Measurements from ENCODE around the gene APBB3. TPM values are rescaled to one million over a fixed set of nuclear protein-coding genes. Genes with fewer than 3 reads are reported as not detected.

Gene APBB3
- total RNA-seq, 1 donor from 2014 or later = 15.1 TPM

- Mint-ChIP-seq H3K4me1 (ENCODE audit: low read depth) (peaks cover 32% of the 10 kb centered on the region), H3K36me3 (ENCODE audit: low read depth) (peaks cover 32% of the 10 kb centered on the region), H3K9me3 (no peaks in the 10 kb centered on the region), H3K27ac (peak overlapping the region; percentile 65), H3K27me3 (ENCODE audit: low read depth) (no peaks in the 10 kb centered on the region), H3K4me3 (ENCODE audit: low read depth) (no peak overlapping the region)
- DNase-seq (ENCODE audit: low spot score) = no peak
- intact Hi-C loops (cut with micrococcal nuclease) = no loop called here
Observed at GRCh38 chr5:140570058-140570457, 5.7 kb upstream of the APBB3 start.

GRCh38 chr5:140569197-140569596 is 4.8 kb upstream of the APBB3 start:
- Mint-ChIP-seq H3K36me3 (ENCODE audit: low read depth) (peaks cover 38% of the 10 kb centered on the region), H3K27ac (peak overlapping the region; percentile 87), H3K4me3 (ENCODE audit: low read depth) (peak overlapping the region; percentile 56), H3K4me1 (ENCODE audit: low read depth) (peaks cover 35% of the 10 kb centered on the region), H3K9me3 (no peaks in the 10 kb centered on the region), H3K27me3 (ENCODE audit: low read depth) (no peaks in the 10 kb centered on the region)
- no peak for DNase-seq (ENCODE audit: low spot score)
- intact Hi-C loops (cut with micrococcal nuclease) = no loop called here

DNA sequence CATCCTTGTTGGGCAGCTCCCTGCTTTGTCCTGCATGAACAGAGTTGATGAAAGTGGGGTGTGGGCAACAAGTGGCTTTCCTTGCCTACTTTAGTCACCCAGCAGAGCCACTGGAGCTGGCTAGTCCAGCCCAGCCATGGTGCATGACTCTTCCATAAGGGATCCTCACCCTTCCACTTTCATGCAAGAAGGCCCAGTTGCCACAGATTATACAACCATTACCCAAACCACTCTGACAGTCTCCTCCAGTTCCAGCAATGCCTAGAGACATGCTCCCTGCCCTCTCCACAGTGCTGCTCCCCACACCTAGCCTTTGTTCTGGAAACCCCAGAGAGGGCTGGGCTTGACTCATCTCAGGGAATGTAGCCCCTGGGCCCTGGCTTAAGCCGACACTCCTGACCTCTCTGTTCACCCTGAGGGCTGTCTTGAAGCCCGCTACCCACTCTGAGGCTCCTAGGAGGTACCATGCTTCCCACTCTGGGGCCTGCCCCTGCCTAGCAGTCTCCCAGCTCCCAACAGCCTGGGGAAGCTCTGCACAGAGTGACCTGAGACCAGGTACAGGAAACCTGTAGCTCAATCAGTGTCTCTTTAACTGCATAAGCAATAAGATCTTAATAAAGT is 4.2 kb upstream of the APBB3 start:
- DNase-seq (ENCODE audit: low spot score) = no peak

GRCh38 chr5:140567871-140568270 is 3.5 kb upstream of the APBB3 start:
- peak overlapping the region; percentile 26 for H3K4me3 Mint-ChIP-seq (ENCODE audit: low read depth)
- H3K36me3 Mint-ChIP-seq (ENCODE audit: low read depth) = peaks cover 38% of the 10 kb centered on the region
- peaks cover 38% of the 10 kb centered on the region for H3K4me1 Mint-ChIP-seq (ENCODE audit: low read depth)
- H3K27me3 Mint-ChIP-seq (ENCODE audit: low read depth) = no peaks in the 10 kb centered on the region
- H3K27ac Mint-ChIP-seq = no peak overlapping the region
- no peaks in the 10 kb centered on the region for H3K9me3 Mint-ChIP-seq
- intact Hi-C loops (cut with micrococcal nuclease) = no loop called here
- no peak for DNase-seq (ENCODE audit: low spot score)

More for the DNA sequence above, 4.2 kb upstream of the APBB3 start:
- peaks cover 38% of the 10 kb centered on the region for H3K36me3 Mint-ChIP-seq (ENCODE audit: low read depth)
- H3K4me1 Mint-ChIP-seq (ENCODE audit: low read depth) = peaks cover 38% of the 10 kb centered on the region
- H3K27me3 Mint-ChIP-seq (ENCODE audit: low read depth) = no peaks in the 10 kb centered on the region
- H3K27ac Mint-ChIP-seq = peak overlapping the region; percentile 87
- intact Hi-C loops (cut with micrococcal nuclease) = no loop called here
- H3K9me3 Mint-ChIP-seq = no peaks in the 10 kb centered on the region
- no peak overlapping the region for H3K4me3 Mint-ChIP-seq (ENCODE audit: low read depth)

DNA sequence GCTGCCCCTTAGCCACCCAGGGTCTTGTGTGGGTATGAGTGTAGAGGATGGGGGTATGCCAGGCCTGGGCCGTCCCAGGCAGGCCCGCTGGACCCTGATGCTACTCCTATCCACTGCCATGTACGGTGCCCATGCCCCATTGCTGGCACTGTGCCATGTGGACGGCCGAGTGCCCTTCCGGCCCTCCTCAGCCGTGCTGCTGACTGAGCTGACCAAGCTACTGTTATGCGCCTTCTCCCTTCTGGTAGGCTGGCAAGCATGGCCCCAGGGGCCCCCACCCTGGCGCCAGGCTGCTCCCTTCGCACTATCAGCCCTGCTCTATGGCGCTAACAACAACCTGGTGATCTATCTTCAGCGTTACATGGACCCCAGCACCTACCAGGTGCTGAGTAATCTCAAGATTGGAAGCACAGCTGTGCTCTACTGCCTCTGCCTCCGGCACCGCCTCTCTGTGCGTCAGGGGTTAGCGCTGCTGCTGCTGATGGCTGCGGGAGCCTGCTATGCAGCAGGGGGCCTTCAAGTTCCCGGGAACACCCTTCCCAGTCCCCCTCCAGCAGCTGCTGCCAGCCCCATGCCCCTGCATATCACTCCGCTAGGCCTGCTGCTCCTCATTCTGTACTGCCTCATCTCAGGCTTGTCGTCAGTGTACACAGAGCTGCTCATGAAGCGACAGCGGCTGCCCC is 2.9 kb upstream of the APBB3 start:
- H3K4me3 Mint-ChIP-seq (ENCODE audit: low read depth) = peak overlapping the region; percentile 26
- intact Hi-C loops (cut with micrococcal nuclease) = no loop called here
- H3K4me1 Mint-ChIP-seq (ENCODE audit: low read depth) = peaks cover 41% of the 10 kb centered on the region
- no peaks in the 10 kb centered on the region for H3K27me3 Mint-ChIP-seq (ENCODE audit: low read depth)
- H3K9me3 Mint-ChIP-seq = no peaks in the 10 kb centered on the region
- H3K36me3 Mint-ChIP-seq (ENCODE audit: low read depth) = peaks cover 38% of the 10 kb centered on the region
- no peak for DNase-seq (ENCODE audit: low spot score)
- no peak overlapping the region for H3K27ac Mint-ChIP-seq

DNA sequence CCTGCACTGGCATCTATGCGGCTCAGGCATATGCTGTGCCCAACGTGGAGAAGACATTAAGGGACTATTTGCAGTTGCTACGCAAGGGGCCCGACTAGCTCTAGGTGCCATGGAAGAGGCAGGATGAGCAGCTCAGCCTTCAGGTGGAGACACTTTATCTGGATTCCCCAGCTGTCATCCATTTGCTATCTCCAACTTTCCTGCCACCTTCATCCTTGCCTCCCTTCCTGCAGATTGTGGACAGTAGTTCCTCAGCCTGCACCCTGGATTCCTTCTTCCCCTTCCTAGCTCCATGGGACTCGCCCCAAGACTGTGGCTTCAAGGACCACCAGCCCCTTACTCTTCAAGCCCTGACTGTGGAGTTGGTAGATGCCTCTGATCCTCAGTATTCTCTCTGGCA is 2.3 kb upstream of the APBB3 start:
- peaks cover 41% of the 10 kb centered on the region for H3K4me1 Mint-ChIP-seq (ENCODE audit: low read depth)
- DNase-seq (ENCODE audit: low spot score) = no peak
- peaks cover 38% of the 10 kb centered on the region for H3K36me3 Mint-ChIP-seq (ENCODE audit: low read depth)
- H3K27ac Mint-ChIP-seq = no peak overlapping the region
- intact Hi-C loops (cut with micrococcal nuclease) = no loop called here
- peak overlapping the region; percentile 35 for H3K4me3 Mint-ChIP-seq (ENCODE audit: low read depth)
- no peaks in the 10 kb centered on the region for H3K27me3 Mint-ChIP-seq (ENCODE audit: low read depth)
- no peaks in the 10 kb centered on the region for H3K9me3 Mint-ChIP-seq

- H3K4me3 Mint-ChIP-seq (ENCODE audit: low read depth) = peak overlapping the region; percentile 96
- DNase-seq (ENCODE audit: low spot score) = no peak
- peak overlapping the region; percentile 95 for H3K27ac Mint-ChIP-seq
- H3K27me3 Mint-ChIP-seq (ENCODE audit: low read depth) = no peaks in the 10 kb centered on the region
- peaks cover 42% of the 10 kb centered on the region for H3K36me3 Mint-ChIP-seq (ENCODE audit: low read depth)
- peaks cover 41% of the 10 kb centered on the region for H3K4me1 Mint-ChIP-seq (ENCODE audit: low read depth)
- intact Hi-C loops (cut with micrococcal nuclease) = no loop called here
- H3K9me3 Mint-ChIP-seq = no peaks in the 10 kb centered on the region
Observed at GRCh38 chr5:140565780-140566095, 1.3 kb upstream of the APBB3 start.

- H3K27me3 Mint-ChIP-seq (ENCODE audit: low read depth) = no peaks in the 10 kb centered on the region
- no peaks in the 10 kb centered on the region for H3K9me3 Mint-ChIP-seq
- H3K4me3 Mint-ChIP-seq (ENCODE audit: low read depth) = peak overlapping the region; percentile 96
- peak overlapping the region; percentile 95 for H3K27ac Mint-ChIP-seq
- intact Hi-C loops (cut with micrococcal nuclease) = no loop called here
- peaks cover 38% of the 10 kb centered on the region for H3K4me1 Mint-ChIP-seq (ENCODE audit: low read depth)
- no peak for DNase-seq (ENCODE audit: low spot score)
- H3K36me3 Mint-ChIP-seq (ENCODE audit: low read depth) = peaks cover 42% of the 10 kb centered on the region
Observed at GRCh38 chr5:140565024-140565779, 804 bp upstream of the APBB3 start.

DNA sequence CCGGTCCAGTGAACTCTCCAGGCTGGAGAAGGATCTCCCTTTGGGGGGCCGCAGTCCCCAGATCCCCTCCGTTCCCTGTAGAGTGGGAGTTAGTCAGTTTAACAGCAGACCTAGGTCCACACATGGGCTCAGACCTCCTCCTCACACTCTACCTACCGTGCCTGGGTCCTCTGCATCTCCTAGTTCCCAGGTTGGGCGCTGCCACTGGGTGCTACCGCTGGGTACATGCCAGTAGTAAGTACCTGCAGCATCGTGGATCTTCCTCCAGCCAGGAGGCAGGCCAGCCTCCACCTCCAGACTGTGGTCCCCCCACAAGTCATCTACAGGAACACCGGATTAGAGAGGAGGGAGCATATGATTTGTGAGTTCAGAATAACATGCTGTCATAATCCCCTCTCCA is 802 bp downstream of the APBB3 start:
- peak overlapping the region; percentile 96 for H3K4me3 Mint-ChIP-seq (ENCODE audit: low read depth)
- H3K9me3 Mint-ChIP-seq = no peaks in the 10 kb centered on the region
- peaks cover 37% of the 10 kb centered on the region for H3K36me3 Mint-ChIP-seq (ENCODE audit: low read depth)
- H3K27me3 Mint-ChIP-seq (ENCODE audit: low read depth) = no peaks in the 10 kb centered on the region
- intact Hi-C loops (cut with micrococcal nuclease) = no loop called here
- DNase-seq (ENCODE audit: low spot score) = no peak
- H3K4me1 Mint-ChIP-seq (ENCODE audit: low read depth) = peaks cover 25% of the 10 kb centered on the region
- H3K27ac Mint-ChIP-seq = peak overlapping the region; percentile 89

DNA sequence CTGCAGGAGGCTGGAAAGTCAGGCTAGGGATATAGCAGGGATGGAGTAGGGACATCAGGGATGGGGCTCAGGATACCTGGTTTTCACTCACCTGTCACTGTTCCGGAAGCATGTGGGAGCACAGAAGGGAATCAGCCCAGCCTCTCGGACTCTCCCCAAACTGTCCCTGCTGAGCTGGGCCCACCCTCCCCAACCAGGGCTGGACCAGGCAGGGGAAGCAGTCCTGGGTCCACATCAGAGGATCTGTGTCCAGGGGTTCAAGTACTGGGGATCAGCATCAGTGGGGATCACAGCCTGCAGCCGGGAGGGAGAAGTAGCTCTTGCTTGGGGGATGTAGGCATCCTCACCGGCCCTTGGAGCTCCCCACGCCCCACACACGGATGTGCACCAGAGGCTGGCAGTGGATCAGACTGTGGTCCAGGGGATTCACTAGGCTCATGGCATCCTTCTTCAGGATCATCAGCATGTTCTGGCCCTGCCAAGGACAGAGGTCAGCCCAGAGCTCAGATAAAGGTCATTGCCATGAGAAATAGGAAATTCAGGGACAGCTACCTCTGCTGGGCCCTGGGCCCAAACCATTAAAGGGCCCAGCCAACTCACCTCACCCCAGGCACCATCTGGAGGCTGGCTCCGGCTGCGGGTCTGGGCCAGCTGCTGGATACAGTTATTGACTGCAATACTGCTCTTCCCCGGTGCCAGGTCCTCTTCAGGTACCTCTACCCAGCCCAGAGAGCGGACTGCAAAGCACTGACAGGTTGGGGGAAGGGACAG is 2.5 kb downstream of the APBB3 start:
- peaks cover 29% of the 10 kb centered on the region for H3K4me1 Mint-ChIP-seq (ENCODE audit: low read depth)
- no peaks in the 10 kb centered on the region for H3K9me3 Mint-ChIP-seq
- no peak overlapping the region for H3K4me3 Mint-ChIP-seq (ENCODE audit: low read depth)
- DNase-seq (ENCODE audit: low spot score) = no peak
- H3K27me3 Mint-ChIP-seq (ENCODE audit: low read depth) = no peaks in the 10 kb centered on the region
- H3K27ac Mint-ChIP-seq = no peak overlapping the region
- intact Hi-C loops (cut with micrococcal nuclease) = no loop called here
- H3K36me3 Mint-ChIP-seq (ENCODE audit: low read depth) = peaks cover 28% of the 10 kb centered on the region

DNA sequence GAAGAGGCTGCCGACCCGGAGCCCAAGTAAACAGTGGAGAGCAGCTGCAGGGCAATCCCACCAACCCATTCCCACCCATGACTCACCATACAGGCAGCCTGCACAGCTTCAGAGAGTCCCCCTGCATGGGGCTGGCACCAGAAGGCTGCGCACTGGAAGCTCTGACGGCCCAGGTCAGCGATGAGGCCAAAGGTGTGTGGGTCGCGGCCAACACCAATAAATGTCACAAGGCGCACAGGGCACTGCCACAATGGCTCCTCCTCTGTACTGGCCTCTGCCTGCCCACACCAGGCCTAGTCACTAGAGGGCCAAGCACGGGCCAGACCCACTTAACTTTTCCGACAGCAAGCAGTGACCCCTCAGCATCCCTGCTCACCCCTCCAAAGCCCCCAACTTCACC is 4.2 kb downstream of the APBB3 start:
- no peaks in the 10 kb centered on the region for H3K9me3 Mint-ChIP-seq
- intact Hi-C loops (cut with micrococcal nuclease) = no loop called here
- H3K4me1 Mint-ChIP-seq (ENCODE audit: low read depth) = peaks cover 31% of the 10 kb centered on the region
- no peak overlapping the region for H3K4me3 Mint-ChIP-seq (ENCODE audit: low read depth)
- no peak overlapping the region for H3K27ac Mint-ChIP-seq
- no peak for DNase-seq (ENCODE audit: low spot score)
- no peaks in the 10 kb centered on the region for H3K27me3 Mint-ChIP-seq (ENCODE audit: low read depth)
- peaks cover 30% of the 10 kb centered on the region for H3K36me3 Mint-ChIP-seq (ENCODE audit: low read depth)

GRCh38 chr5:140558542-140558941 is 5.9 kb downstream of the APBB3 start:
- intact Hi-C loops (cut with micrococcal nuclease) = no loop called here
- H3K36me3 Mint-ChIP-seq (ENCODE audit: low read depth) = peaks cover 32% of the 10 kb centered on the region
- no peaks in the 10 kb centered on the region for H3K27me3 Mint-ChIP-seq (ENCODE audit: low read depth)
- no peaks in the 10 kb centered on the region for H3K9me3 Mint-ChIP-seq
- no peak for DNase-seq (ENCODE audit: low spot score)
- no peak overlapping the region for H3K27ac Mint-ChIP-seq
- no peak overlapping the region for H3K4me3 Mint-ChIP-seq (ENCODE audit: low read depth)
- H3K4me1 Mint-ChIP-seq (ENCODE audit: low read depth) = peaks cover 36% of the 10 kb centered on the region

Data from activated T-helper 2 cell treated with anti-CD3 and anti-CD28 coated beads, Interferon-gamma antibody, Interleukin-2, Interleukin-4, amounts not matched to agents 10 μg/mL and 5 μg/mL and 100 μg/mL, durations not matched to agents 14 hours and 24 hours and 36 hours (primary cell).